MCF 10A (cell line): ENCODE data around the gene SCNM1. TPM values are rescaled to one million over a fixed set of nuclear protein-coding genes. Genes with fewer than 3 reads are reported as not detected.
"Not testable (repeated sequence)": the region's sequence is repeated elsewhere in the genome, so short reads cannot be mapped to it uniquely, and the experiment has no call there.

Experiments used
- BruUV-seq: library from RNA; stranded (reverse); fragments of 400-500 nt; replicated peaks from 2 replicates; lab custom pipeline; 2021; lab: Mats Ljungman, UMichigan
- CTCF ChIA-PET: fragments of 300-600 bp; sonication (Branson Sonifier 250); formaldehyde crosslinking; extraction: SDS; loops from one replicate; lab custom pipeline; 2021; ENCODE audit warnings: antibody characterized with exemption, inconsistent platforms; lab: Yijun Ruan, JAX
- POLR2A ChIA-PET: fragments of 300-600, 350-650 bp; sonication (Branson Sonifier 250); formaldehyde crosslinking; extraction: SDS; loops from one replicate; lab custom pipeline; 2020; ENCODE audit warnings: antibody characterized with exemption, inconsistent platforms; lab: Yijun Ruan, JAX
- DNase-seq: peaks from one replicate; pipeline ENCODE4 v3.0.0-alpha.2; 2018; ENCODE audit not compliant: unreplicated experiment
- H3K27ac Mint-ChIP-seq: one replicate; pipeline ENCODE4 v1.8.0; 2022; ENCODE audit warnings: mild to moderate bottlenecking, low read depth, mixed read lengths; ENCODE audit not compliant: unreplicated experiment
- H3K27me3 Mint-ChIP-seq: one replicate; pipeline ENCODE4 v1.8.0; 2022; ENCODE audit warnings: mixed read lengths; ENCODE audit not compliant: insufficient read depth, unreplicated experiment
- H3K36me3 Mint-ChIP-seq: one replicate; pipeline ENCODE4 v1.8.0; 2022; ENCODE audit warnings: mild to moderate bottlenecking, moderate library complexity, mixed read lengths; ENCODE audit not compliant: insufficient read depth, unreplicated experiment
- H3K4me1 Mint-ChIP-seq: one replicate; pipeline ENCODE4 v1.8.0; 2022; ENCODE audit warnings: mixed read lengths; ENCODE audit not compliant: insufficient read depth, unreplicated experiment
- H3K4me3 Mint-ChIP-seq: one replicate; pipeline ENCODE4 v1.8.0; 2022; ENCODE audit warnings: mild to moderate bottlenecking, moderate library complexity, mixed read lengths; ENCODE audit not compliant: unreplicated experiment
- H3K9me3 Mint-ChIP-seq: one replicate; pipeline ENCODE4 v1.8.0; 2022; ENCODE audit warnings: mixed read lengths; ENCODE audit not compliant: unreplicated experiment
- intact Hi-C: fragments of 100-400 bp; cut with micrococcal nuclease; formaldehyde crosslinking; loops from 2 replicates; pipeline ENCODE4 v1.14.1; 2022
- total RNA-seq: library from RNA; stranded (reverse); gene quantifications from 2 replicates; pipeline ENCODE4 v1.2.3, GENCODE V29; 2022
- TF ChIP-seq, protein P1 (sequence below): fragments of 200-600 bp; IDR thresholded peaks from one replicate; pipeline ENCODE4 v1.8.0; 2022; ENCODE audit warnings: antibody characterized with exemption, mild to moderate bottlenecking; ENCODE audit not compliant: unreplicated experiment

SCNM1 gene
- total RNA-seq, 1 experiment from 2014 or later, result 88.5 TPM

DNA sequence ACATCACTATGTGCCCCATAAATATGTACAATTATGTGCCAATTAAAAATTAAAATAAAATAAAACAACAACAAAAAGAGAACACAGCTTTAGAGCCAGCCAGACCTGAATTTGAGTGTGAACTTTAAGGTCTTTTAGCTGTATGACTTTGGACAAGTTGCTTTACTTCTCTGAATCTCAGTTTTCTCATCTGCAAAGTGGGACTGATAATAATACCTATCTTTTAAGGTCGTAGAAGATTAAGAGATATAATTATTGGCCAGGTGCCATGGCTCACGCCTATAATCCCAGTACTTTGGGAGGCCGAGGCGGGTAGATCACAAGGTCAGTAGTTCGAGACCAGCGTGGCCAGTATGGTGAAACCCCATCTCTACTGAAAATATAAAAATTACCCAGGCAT is 27.4 kb downstream of the SCNM1 start:
- DNase-seq, result no peak
- Mint-ChIP-seq H3K4me3 (no peak overlapping the region), H3K27ac (no peak overlapping the region), H3K36me3 (peaks cover 15% of the 10 kb centered on the region), H3K9me3 (no peaks in the 10 kb centered on the region), H3K27me3 (no peaks in the 10 kb centered on the region), H3K4me1 (peaks cover 38% of the 10 kb centered on the region)
- POLR2A ChIA-PET, result interaction anchor here (0.6 to 12.4 kb wide), 9 partner anchors 20 to 348 kb away, joined by 3 to 153 read pairs (median 3); partner anchors contain the start of genes LYSMD1, PI4KB, PSMD4 and SCNM1
- intact Hi-C loops, result loop anchor here (10.0 kb wide), 1 partner anchor 541 kb away; no protein-coding TSS in a partner anchor
- BruUV-seq, result no TSS peak
- CTCF ChIA-PET, result interaction anchor here (0.6 to 6.8 kb wide), 4 partner anchors 26 to 119 kb away, joined by 3 to 70 read pairs (median 4); no protein-coding TSS in a partner anchor
- TF ChIP-seq, protein P1, sequence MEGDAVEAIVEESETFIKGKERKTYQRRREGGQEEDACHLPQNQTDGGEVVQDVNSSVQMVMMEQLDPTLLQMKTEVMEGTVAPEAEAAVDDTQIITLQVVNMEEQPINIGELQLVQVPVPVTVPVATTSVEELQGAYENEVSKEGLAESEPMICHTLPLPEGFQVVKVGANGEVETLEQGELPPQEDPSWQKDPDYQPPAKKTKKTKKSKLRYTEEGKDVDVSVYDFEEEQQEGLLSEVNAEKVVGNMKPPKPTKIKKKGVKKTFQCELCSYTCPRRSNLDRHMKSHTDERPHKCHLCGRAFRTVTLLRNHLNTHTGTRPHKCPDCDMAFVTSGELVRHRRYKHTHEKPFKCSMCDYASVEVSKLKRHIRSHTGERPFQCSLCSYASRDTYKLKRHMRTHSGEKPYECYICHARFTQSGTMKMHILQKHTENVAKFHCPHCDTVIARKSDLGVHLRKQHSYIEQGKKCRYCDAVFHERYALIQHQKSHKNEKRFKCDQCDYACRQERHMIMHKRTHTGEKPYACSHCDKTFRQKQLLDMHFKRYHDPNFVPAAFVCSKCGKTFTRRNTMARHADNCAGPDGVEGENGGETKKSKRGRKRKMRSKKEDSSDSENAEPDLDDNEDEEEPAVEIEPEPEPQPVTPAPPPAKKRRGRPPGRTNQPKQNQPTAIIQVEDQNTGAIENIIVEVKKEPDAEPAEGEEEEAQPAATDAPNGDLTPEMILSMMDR, result no peak

DNA sequence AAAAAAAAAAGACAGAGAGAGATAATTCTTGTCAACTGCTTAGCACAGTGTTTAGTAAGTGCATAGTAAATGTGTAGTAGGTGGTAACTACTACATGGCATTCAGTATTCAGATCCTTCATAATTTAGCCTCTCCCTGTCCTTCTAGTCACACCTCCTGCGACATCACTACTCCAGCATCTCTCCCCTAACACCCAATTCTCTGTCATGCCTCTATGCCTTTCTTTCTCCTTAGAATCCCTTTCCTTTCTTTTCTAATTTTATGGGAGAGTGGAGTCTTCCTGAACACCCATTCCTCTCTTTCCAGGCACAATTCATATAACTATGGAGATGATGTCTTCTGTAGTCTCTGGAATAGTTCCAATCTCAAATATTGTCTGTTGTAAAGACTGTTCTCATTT is 27.9 kb downstream of the SCNM1 start:
- intact Hi-C loops, result loop anchor here (10.0 kb wide), 1 partner anchor 541 kb away; no protein-coding TSS in a partner anchor
- Mint-ChIP-seq H3K27ac (peak overlapping the region; percentile 100), H3K9me3 (no peaks in the 10 kb centered on the region), H3K4me3 (peak overlapping the region; percentile 93), H3K27me3 (no peaks in the 10 kb centered on the region), H3K36me3 (peaks cover 21% of the 10 kb centered on the region), H3K4me1 (peaks cover 32% of the 10 kb centered on the region)
- no TSS peak for BruUV-seq
- POLR2A ChIA-PET, result interaction anchor here (0.9 to 12.4 kb wide), 4 partner anchors 45 to 201 kb away, joined by 3 to 153 read pairs (median 4); partner anchors contain the start of gene PSMD4
- CTCF ChIA-PET, result interaction anchor here (0.7 to 6.8 kb wide), 3 partner anchors 27 to 224 kb away, joined by 3 to 70 read pairs (median 4); no protein-coding TSS in a partner anchor
- TF ChIP-seq, protein P1, result no peak
- no peak for DNase-seq

DNA sequence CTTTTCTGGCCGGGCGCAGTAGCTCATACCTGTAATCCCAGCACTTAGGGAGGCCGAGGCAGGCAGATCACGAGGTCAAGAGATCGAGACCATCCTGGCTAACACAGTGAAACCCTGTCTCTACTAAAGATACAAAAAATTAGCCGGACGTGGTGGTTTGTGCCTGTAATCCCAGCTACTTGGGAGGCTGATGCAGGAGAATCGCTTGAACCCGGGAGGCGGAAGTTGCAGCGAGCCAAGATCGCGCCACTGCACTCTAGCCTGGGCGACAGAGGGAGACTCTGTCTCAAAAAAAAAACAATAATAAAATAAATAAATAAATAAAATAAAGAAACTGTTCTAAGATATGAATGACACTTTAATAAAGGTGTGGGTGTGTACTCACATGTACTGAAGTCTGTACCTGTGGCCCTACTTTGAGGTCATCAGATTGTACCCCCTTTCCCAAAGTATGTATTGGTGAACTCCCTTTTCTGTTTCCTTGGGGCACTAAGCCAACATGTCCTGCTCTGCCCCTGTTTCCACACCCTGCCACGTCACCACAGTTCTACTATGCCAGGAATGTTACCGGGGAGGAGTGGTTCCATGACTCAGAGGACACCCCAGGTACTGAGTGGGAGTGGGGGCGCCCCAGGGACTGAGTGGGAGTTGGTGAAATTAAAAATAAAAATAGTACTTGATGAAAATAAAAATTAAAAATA is 29.1 kb downstream of the SCNM1 start:
- peaks cover 35% of the 10 kb centered on the region for H3K4me1 Mint-ChIP-seq
- not testable (repeated sequence) for H3K27me3 Mint-ChIP-seq, BruUV-seq, H3K9me3 Mint-ChIP-seq
- peak; percentile 100 for DNase-seq
- ChIA-PET CTCF (interaction anchor here (0.6 to 6.8 kb wide), 11 partner anchors 12 to 147 kb away, joined by 3 to 70 read pairs (median 4); partner anchors contain the start of genes PSMD4 and ZNF687), POLR2A (interaction anchor here (0.6 to 12.4 kb wide), 30 partner anchors 9 to 615 kb away, joined by 3 to 153 read pairs (median 4); partner anchors contain the start of genes LYSMD1, MCL1, MINDY1 and PI4KB)
- intact Hi-C loops, result loop anchor here (5.0 to 10.0 kb wide), 2 partner anchors 132 to 540 kb away; partner anchors contain the start of gene PI4KB
- H3K27ac Mint-ChIP-seq, result peak overlapping the region; percentile 100
- H3K4me3 Mint-ChIP-seq, result peak overlapping the region; percentile 93
- H3K36me3 Mint-ChIP-seq, result peaks cover 23% of the 10 kb centered on the region

DNA sequence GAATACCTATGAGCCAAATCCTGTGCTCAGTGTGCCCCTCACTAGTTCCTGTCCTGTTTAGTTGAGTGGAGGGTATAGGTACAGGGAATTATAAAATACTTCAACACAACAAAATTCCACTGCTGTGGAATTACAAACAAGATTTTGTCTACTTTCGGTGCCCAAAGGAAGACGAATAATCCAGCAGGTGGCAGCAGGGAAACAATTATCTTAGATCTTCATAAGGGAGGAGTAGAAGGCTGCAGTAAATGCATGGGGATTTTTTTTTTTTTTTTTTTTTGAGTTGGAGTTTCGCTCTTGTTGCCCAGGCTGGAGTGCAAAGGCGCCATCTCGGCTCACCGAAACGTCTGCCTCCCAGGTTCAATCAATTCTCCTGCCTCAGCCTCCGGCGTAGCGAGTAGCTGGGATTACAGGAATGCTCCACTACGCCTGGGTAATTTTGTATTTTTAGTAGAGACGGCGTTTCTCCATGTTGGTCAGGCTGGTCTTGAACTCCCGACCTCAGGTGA is 30.4 kb downstream of the SCNM1 start:
- Mint-ChIP-seq H3K4me1 (peaks cover 30% of the 10 kb centered on the region), H3K27me3 (no peaks in the 10 kb centered on the region), H3K27ac (peak overlapping the region; percentile 100), H3K4me3 (peak overlapping the region; percentile 93), H3K9me3 (no peaks in the 10 kb centered on the region), H3K36me3 (peaks cover 17% of the 10 kb centered on the region)
- TF ChIP-seq, protein P1, result peak; percentile 57
- peak; percentile 95 for DNase-seq
- POLR2A ChIA-PET, result interaction anchor here (0.6 to 12.4 kb wide), 16 partner anchors 16 to 839 kb away, joined by 3 to 153 read pairs (median 5); partner anchors contain the start of genes LYSMD1, PI4KB, PSMD4 and SCNM1
- BruUV-seq, result no TSS peak
- intact Hi-C loops, result loop anchor here (1.0 to 10.0 kb wide), 7 partner anchors 55 to 640 kb away; partner anchors contain the start of genes PI4KB, PSMB4 and ZNF687
- CTCF ChIA-PET, result interaction anchor here (0.6 to 6.8 kb wide), 14 partner anchors 21 to 176 kb away, joined by 3 to 70 read pairs (median 4); partner anchors contain the start of genes PSMD4 and SELENBP1
